BE2C (cell line): ENCODE measurements around the gene RAPGEF6. TPM values are rescaled to one million over a fixed set of nuclear protein-coding genes. Genes with fewer than 3 reads are reported as not detected.

Experiments
- DNase-seq: peaks from one replicate; pipeline ENCODE4 v3.0.0-alpha.2; 2020
- H3K27me3 ChIP-seq: fragments of 250-450 bp; sonication (Bioruptor Pico); 2 replicates; pipeline ENCODE4 v1.5.1; 2020; ENCODE audit warnings: mild to moderate bottlenecking
- H3K36me3 ChIP-seq: fragments of 250-450 bp; sonication (Bioruptor Pico); 2 replicates; pipeline ENCODE4 v1.5.1; 2020; ENCODE audit warnings: mild to moderate bottlenecking
- H3K4me1 ChIP-seq: fragments of 250-450 bp; sonication (Bioruptor Pico); 2 replicates; pipeline ENCODE4 v1.5.1; 2020
- H3K4me3 ChIP-seq: 2 replicates; pipeline ENCODE4 v1.5.1; 2011; ENCODE audit warnings: low read depth, low read length
- H3K9me3 ChIP-seq: fragments of 250-450 bp; sonication (Bioruptor Pico); 2 replicates; pipeline ENCODE4 v1.5.1; 2020
- polyA plus RNA-seq: library from polyadenylated mRNA; unstranded; fragments of >200 nt; gene quantifications from one replicate; pipeline ENCODE4 v1.2.1, GENCODE V29; 2012; ENCODE audit warnings: low read depth, missing spikeins; ENCODE audit not compliant: insufficient read length, insufficient read depth
- TF ChIP-seq, protein P1 (sequence below): IDR thresholded peaks from 2 replicates; pipeline ENCODE4 v1.5.1; 2012; ENCODE audit warnings: mild to moderate bottlenecking, low read depth, low read length

RAPGEF6 gene, protein sequence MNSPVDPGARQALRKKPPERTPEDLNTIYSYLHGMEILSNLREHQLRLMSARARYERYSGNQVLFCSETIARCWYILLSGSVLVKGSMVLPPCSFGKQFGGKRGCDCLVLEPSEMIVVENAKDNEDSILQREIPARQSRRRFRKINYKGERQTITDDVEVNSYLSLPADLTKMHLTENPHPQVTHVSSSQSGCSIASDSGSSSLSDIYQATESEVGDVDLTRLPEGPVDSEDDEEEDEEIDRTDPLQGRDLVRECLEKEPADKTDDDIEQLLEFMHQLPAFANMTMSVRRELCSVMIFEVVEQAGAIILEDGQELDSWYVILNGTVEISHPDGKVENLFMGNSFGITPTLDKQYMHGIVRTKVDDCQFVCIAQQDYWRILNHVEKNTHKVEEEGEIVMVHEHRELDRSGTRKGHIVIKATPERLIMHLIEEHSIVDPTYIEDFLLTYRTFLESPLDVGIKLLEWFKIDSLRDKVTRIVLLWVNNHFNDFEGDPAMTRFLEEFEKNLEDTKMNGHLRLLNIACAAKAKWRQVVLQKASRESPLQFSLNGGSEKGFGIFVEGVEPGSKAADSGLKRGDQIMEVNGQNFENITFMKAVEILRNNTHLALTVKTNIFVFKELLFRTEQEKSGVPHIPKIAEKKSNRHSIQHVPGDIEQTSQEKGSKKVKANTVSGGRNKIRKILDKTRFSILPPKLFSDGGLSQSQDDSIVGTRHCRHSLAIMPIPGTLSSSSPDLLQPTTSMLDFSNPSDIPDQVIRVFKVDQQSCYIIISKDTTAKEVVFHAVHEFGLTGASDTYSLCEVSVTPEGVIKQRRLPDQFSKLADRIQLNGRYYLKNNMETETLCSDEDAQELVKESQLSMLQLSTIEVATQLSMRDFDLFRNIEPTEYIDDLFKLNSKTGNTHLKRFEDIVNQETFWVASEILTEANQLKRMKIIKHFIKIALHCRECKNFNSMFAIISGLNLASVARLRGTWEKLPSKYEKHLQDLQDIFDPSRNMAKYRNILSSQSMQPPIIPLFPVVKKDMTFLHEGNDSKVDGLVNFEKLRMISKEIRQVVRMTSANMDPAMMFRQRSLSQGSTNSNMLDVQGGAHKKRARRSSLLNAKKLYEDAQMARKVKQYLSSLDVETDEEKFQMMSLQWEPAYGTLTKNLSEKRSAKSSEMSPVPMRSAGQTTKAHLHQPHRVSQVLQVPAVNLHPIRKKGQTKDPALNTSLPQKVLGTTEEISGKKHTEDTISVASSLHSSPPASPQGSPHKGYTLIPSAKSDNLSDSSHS (N-terminal part only)
- polyA plus RNA-seq = 6.3 TPM

DNA sequence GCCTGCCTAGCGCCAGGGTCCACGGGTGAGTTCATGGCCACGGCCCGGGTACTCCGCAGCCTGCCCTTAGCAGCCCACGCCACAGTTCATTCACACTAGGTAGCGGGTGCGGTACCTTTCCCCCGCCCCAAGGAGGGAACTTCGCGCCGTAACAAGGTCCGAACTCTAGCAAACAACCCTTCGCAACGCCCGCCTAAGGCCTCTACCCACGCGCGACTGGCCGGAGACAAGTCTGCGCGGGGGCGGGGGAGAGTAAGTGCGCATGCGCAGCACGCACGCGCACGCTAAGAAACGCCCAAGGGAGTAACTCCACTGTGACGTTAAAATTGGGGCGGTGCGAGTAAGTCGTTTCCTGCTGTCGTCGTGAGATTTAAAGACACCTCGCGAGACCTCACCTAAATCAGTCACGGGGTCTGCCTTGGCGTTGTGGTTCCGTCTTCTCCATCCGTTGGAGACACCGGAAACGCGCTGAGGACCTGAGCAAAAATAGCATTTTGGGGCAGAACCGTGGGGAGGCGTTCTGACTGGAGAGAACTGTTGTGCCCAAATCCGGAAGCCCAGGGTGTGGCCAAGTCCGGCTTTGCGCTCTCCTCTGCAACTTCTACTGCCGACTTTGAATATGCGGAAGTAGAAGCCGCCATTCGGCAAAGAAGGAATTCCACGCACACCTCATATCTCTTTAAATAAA lies at the start of gene RAPGEF6:
RAPGEF6 (minus strand) TSS at position 234 of the 688 bp plus-strand sequence; CDS start at position 35, 199 bp downstream.
- Histone ChIP-seq H3K4me3 (peak within 1 kb of the TSS; percentile 96), H3K9me3 (no peaks in the 10 kb centered on the region), H3K4me1 (no peaks in the 10 kb centered on the region), H3K36me3 (no peaks in the 10 kb centered on the region), H3K27me3 (no peaks in the 10 kb centered on the region)
- peak; percentile 97 for DNase-seq
- TF ChIP-seq, protein P1, sequence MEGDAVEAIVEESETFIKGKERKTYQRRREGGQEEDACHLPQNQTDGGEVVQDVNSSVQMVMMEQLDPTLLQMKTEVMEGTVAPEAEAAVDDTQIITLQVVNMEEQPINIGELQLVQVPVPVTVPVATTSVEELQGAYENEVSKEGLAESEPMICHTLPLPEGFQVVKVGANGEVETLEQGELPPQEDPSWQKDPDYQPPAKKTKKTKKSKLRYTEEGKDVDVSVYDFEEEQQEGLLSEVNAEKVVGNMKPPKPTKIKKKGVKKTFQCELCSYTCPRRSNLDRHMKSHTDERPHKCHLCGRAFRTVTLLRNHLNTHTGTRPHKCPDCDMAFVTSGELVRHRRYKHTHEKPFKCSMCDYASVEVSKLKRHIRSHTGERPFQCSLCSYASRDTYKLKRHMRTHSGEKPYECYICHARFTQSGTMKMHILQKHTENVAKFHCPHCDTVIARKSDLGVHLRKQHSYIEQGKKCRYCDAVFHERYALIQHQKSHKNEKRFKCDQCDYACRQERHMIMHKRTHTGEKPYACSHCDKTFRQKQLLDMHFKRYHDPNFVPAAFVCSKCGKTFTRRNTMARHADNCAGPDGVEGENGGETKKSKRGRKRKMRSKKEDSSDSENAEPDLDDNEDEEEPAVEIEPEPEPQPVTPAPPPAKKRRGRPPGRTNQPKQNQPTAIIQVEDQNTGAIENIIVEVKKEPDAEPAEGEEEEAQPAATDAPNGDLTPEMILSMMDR = no peak; the same call in 1 of the 2 replicates

DNA sequence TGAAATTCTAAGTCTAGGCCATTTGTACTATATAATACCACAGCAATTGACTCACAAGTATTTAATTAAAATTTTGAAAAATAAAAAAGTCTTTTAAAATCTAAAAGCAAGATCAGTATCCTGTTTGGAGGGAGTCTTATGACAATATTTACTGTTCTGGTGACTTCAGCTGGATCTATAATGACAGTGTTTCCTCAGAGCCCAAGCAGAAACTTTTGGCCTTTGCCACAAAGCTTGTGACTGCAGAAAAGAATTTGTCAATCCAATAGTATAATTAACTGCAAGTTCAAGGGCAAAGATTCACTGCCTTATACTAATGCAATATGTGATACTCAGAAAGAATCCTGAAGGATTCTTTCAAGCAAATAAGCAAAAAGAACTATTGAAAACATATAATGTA lies 49.6 kb upstream of the RAPGEF6 start:
- H3K4me1 ChIP-seq = peaks cover 3% of the 10 kb centered on the region; the same call in 1 of the 2 replicates
- TF ChIP-seq, protein P1 = no peak
- no peak overlapping the region for H3K4me3 ChIP-seq
- no peaks in the 10 kb centered on the region for H3K27me3 ChIP-seq
- peaks cover 2% of the 10 kb centered on the region for H3K36me3 ChIP-seq
- no peak for DNase-seq
- H3K9me3 ChIP-seq = no peaks in the 10 kb centered on the region

DNA sequence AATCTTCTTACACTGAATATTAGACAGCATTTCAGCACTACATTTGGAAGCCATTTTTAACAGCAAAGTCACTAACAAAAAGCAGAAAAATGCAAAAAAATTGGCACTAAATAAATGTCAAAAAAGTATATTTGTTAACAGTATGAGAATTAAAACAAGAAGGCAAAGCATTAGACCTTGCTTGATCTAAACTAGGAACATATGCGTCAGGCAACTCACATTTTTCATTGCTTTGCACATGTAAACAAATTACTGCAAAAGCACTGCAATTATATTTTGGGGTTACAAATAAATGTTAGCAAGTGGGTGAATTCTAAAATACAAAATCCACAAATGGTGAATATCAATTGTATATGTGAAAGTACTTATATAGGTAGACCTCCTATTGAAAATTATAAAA lies 49.0 kb upstream of the RAPGEF6 start:
- TF ChIP-seq, protein P1 = no peak
- no peak for DNase-seq
- Histone ChIP-seq H3K36me3 (peaks cover 4% of the 10 kb centered on the region), H3K9me3 (no peaks in the 10 kb centered on the region), H3K27me3 (no peaks in the 10 kb centered on the region), H3K4me3 (no peak overlapping the region), H3K4me1 (peaks cover 3% of the 10 kb centered on the region; the same call in 1 of the 2 replicates)

DNA sequence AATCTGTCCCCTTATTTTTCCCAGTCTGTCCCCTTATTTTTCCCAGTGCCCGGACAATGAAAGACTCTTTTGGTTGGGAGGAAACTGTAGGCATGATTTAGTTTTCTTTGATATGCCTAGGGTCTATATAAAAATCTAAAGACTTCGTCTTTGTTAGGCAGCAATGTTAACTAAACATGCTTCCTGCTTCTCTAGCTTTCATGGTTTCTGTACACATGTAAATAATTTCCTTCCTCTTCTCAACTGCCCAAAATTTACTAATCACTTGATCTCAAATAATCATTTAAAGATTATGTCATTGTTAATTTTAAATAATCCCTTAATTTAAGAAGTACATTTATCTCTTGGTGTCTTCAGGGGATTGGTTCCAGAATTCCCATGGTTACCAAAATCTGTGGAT lies 47.8 kb upstream of the RAPGEF6 start:
- no peaks in the 10 kb centered on the region for H3K27me3 ChIP-seq
- no peak overlapping the region for H3K4me3 ChIP-seq
- TF ChIP-seq, protein P1 = no peak

DNA sequence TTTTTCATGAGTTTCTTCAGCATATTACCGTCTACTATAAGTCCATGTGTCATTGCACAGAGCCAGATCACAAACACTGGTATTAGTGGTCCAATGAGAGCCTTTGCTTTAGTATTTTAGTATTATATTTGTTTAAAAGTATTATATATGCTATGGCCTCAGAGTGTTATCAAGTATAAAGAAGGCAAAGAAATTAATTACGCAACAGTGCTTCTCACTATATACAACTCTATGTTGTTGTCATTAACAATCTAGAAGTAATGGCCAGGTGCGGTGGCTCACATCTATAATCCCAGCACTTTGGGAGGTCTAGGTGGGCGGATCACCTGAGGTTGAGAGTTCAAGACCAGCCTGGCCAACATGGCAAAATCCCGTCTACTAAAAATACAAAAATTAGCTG lies 47.1 kb upstream of the RAPGEF6 start:
- no peak for DNase-seq
- TF ChIP-seq, protein P1 = no peak
- Histone ChIP-seq H3K9me3 (no peaks in the 10 kb centered on the region), H3K4me1 (peaks cover 3% of the 10 kb centered on the region; the same call in 1 of the 2 replicates), H3K4me3 (no peak overlapping the region), H3K27me3 (no peaks in the 10 kb centered on the region), H3K36me3 (peaks cover 14% of the 10 kb centered on the region)

More for the DNA sequence above, 47.8 kb upstream of the RAPGEF6 start:
- Histone ChIP-seq H3K4me1 (peaks cover 3% of the 10 kb centered on the region; the same call in 1 of the 2 replicates), H3K9me3 (no peaks in the 10 kb centered on the region), H3K36me3 (peaks cover 8% of the 10 kb centered on the region)
- no peak for DNase-seq
